ENCODE results near the gene CRB2.

The CRB2 gene

GRCh38 chr9:123347289-123348060 lies 8.5 kb upstream of the CRB2 start:
- no peak for TF ChIP-seq TOX (CRISPR knock-in tag; IDR thresholded peaks at IDR 0.05; ENCODE audit: borderline replicate concordance)
- TF ChIP-seq BACH2 (CRISPR knock-in tag; IDR thresholded peaks at IDR 0.05; ENCODE audit: borderline replicate concordance): no peak
- TF ChIP-seq TCF4 (CRISPR knock-in tag; IDR thresholded peaks at IDR 0.05; ENCODE audit: borderline replicate concordance): no peak
- TF ChIP-seq CSRNP3 (CRISPR knock-in tag; IDR thresholded peaks at IDR 0.05): no peak
- TF ChIP-seq POU6F1 (CRISPR knock-in tag; IDR thresholded peaks at IDR 0.05; ENCODE audit: borderline replicate concordance, low read depth): no peak
- no peak for TF ChIP-seq ZNF70 (CRISPR knock-in tag; IDR thresholded peaks at IDR 0.05)
- TF ChIP-seq PPARA (CRISPR knock-in tag; IDR thresholded peaks at IDR 0.05; ENCODE audit: borderline replicate concordance): no peak
- TF ChIP-seq CSDC2 (CRISPR knock-in tag; IDR thresholded peaks at IDR 0.05): no peak
- ATAC-seq: no peak

DNA sequence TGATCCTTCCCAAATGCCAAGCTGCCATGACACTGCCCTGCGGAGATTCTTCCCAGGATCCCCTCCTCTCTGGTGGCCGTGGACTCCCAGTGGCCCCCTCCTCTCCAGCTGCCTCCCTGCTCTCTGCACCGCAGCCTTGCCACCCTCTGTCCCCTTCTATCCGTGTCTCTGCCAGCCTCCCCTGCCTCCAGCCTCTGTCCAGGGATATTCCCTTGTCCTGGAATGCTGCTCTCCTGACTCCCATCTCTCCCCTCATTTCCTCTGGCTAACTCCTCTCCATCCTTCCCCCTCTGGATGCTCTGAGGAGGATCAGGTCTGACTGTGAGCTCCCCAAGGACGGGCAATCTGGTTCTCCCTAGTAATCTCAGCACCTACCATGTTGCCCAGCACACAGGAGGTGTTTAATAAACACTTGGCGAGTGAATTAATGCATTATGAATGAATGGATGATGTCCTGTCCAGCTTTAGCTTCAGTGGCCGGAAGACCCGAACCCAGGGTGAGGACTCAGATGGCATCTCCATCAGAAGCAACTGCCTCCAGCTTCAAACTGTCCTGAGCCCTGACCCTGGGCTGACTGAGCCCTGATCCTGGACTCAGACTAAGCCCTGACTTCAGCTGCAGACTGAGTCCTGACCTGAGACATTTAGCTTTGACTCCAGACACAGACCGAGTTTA lies 7.5 kb upstream of the CRB2 start:
- peak; percentile 8; the same call in 1 of the 3 replicates for ATAC-seq
- TF ChIP-seq TCF4 (CRISPR knock-in tag; IDR thresholded peaks at IDR 0.05; ENCODE audit: borderline replicate concordance) (no peak), POU6F1 (CRISPR knock-in tag; IDR thresholded peaks at IDR 0.05; ENCODE audit: borderline replicate concordance, low read depth) (no peak), CSRNP3 (CRISPR knock-in tag; IDR thresholded peaks at IDR 0.05) (no peak), ZFP30 (CRISPR knock-in tag; IDR thresholded peaks at IDR 0.05) (no peak), ARNTL (CRISPR knock-in tag; IDR thresholded peaks at IDR 0.05; ENCODE audit: borderline replicate concordance, low read depth) (no peak), ZNF70 (CRISPR knock-in tag; IDR thresholded peaks at IDR 0.05) (no peak), TSHZ2 (CRISPR knock-in tag; IDR thresholded peaks at IDR 0.05) (no peak)

GRCh38 chr9:123349033-123349432 lies 7.0 kb upstream of the CRB2 start:
- no peak for TF ChIP-seq TCF4 (CRISPR knock-in tag; IDR thresholded peaks at IDR 0.05; ENCODE audit: borderline replicate concordance)
- TF ChIP-seq ZFP30 (CRISPR knock-in tag; IDR thresholded peaks at IDR 0.05): no peak
- no peak for TF ChIP-seq ZC3H10 (CRISPR knock-in tag; IDR thresholded peaks at IDR 0.05)
- TF ChIP-seq, protein P1, sequence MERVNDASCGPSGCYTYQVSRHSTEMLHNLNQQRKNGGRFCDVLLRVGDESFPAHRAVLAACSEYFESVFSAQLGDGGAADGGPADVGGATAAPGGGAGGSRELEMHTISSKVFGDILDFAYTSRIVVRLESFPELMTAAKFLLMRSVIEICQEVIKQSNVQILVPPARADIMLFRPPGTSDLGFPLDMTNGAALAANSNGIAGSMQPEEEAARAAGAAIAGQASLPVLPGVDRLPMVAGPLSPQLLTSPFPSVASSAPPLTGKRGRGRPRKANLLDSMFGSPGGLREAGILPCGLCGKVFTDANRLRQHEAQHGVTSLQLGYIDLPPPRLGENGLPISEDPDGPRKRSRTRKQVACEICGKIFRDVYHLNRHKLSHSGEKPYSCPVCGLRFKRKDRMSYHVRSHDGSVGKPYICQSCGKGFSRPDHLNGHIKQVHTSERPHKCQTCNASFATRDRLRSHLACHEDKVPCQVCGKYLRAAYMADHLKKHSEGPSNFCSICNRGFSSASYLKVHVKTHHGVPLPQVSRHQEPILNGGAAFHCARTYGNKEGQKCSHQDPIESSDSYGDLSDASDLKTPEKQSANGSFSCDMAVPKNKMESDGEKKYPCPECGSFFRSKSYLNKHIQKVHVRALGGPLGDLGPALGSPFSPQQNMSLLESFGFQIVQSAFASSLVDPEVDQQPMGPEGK (CRISPR knock-in tag; IDR thresholded peaks at IDR 0.05; ENCODE audit: borderline replicate concordance): no peak
- no peak for TF ChIP-seq ARNTL (CRISPR knock-in tag; IDR thresholded peaks at IDR 0.05; ENCODE audit: borderline replicate concordance, low read depth)
- TF ChIP-seq RARB (CRISPR knock-in tag; IDR thresholded peaks at IDR 0.05): no peak
- TF ChIP-seq TSHZ2 (CRISPR knock-in tag; IDR thresholded peaks at IDR 0.05): no peak
- TF ChIP-seq ZNF8 (CRISPR knock-in tag; IDR thresholded peaks at IDR 0.05): no peak
- no peak for TF ChIP-seq OSR1 (CRISPR knock-in tag; IDR thresholded peaks at IDR 0.05)
- TF ChIP-seq, protein P2, sequence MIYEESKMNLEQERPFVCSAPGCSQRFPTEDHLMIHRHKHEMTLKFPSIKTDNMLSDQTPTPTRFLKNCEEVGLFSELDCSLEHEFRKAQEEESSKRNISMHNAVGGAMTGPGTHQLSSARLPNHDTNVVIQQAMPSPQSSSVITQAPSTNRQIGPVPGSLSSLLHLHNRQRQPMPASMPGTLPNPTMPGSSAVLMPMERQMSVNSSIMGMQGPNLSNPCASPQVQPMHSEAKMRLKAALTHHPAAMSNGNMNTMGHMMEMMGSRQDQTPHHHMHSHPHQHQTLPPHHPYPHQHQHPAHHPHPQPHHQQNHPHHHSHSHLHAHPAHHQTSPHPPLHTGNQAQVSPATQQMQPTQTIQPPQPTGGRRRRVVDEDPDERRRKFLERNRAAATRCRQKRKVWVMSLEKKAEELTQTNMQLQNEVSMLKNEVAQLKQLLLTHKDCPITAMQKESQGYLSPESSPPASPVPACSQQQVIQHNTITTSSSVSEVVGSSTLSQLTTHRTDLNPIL (CRISPR knock-in tag; IDR thresholded peaks at IDR 0.05; ENCODE audit: low read depth): no peak
- TF ChIP-seq ZNF70 (CRISPR knock-in tag; IDR thresholded peaks at IDR 0.05): no peak
- no peak for ATAC-seq
